HCT116 (cell line): Measurements from ENCODE around the gene PLCXD3. TPM values are rescaled to one million over a fixed set of nuclear protein-coding genes. Genes with fewer than 3 reads are reported as not detected.

Experiments
- ATAC-seq: fragments of 200-7000 bp; cut with Tn5 transposase; 2 replicates; pipeline ENCODE4 v1.9.1; 2020; ENCODE audit warnings: mild to moderate bottlenecking, moderate library complexity
- BruUV-seq: library from RNA; stranded (reverse); fragments of 400-500 nt; replicated peaks from 2 replicates; lab custom pipeline; 2021; lab: Mats Ljungman, UMichigan
- CTCF ChIA-PET: fragments of 300-600 bp; sonication (Branson Sonifier 250); formaldehyde crosslinking; loops from one replicate; lab custom pipeline; 2021; ENCODE audit warnings: antibody characterized with exemption; lab: Charles Lee
- POLR2A ChIA-PET: fragments of 300-600, 350-600 bp; sonication (Branson Sonifier 250); formaldehyde crosslinking; loops from one replicate; lab custom pipeline; 2021; ENCODE audit warnings: antibody characterized with exemption; lab: Charles Lee
- RAD21 ChIA-PET, 2 experiments: fragments of 300-600 bp; sonication (Branson Sonifier 250); formaldehyde crosslinking; loops; one replicate each; lab custom pipeline; 2023; ENCODE audit warnings: low total read pairs in 2 of 2; ENCODE audit not compliant: uncharacterized antibody in 2 of 2, unreplicated experiment in 2 of 2, low non-redundant PET in 1 of 2; lab: Charles Lee
- DNase-seq: peaks from one replicate; pipeline ENCODE4 v3.0.0-alpha.2; 2010; ENCODE audit warnings: low read depth, low spot score
- H2AFZ ChIP-seq: fragments of 200-600 bp; shearing (Covaris generic), sonication (generic); 2 replicates; pipeline ENCODE4 v1.6.1; 2017; ENCODE audit warnings: low read depth, mixed run types, mixed read lengths, antibody characterized with exemption, low read length; ENCODE audit not compliant: poor library complexity, severe bottlenecking
- H3K27ac ChIP-seq: 2 replicates; pipeline ENCODE4 v1.5.1; 2012; ENCODE audit warnings: low read depth, low read length
- H3K27me3 ChIP-seq: fragments of 200-600 bp; sonication (generic); 2 replicates; pipeline ENCODE4 v1.6.1; 2016; ENCODE audit warnings: mixed run types, low read length, mixed read lengths; ENCODE audit not compliant: insufficient read depth
- H3K36me3 ChIP-seq, 2 experiments: fragments of 200-500 bp in 1 of 2; fragments of 200-600 bp in 1 of 2; sonication (Bioruptor generic) in 1 of 2; sonication (generic) in 1 of 2; 2 replicates each; pipeline versions ENCODE4 v1.5.1 to v1.6.1; 2014 to 2016; ENCODE audit warnings: low read length in 2 of 2, inconsistent platforms in 1 of 2, mixed read lengths in 1 of 2, mixed run types in 1 of 2; ENCODE audit not compliant: insufficient read depth in 2 of 2, control insufficient read depth in 1 of 2
- H3K4me1 ChIP-seq, 2 experiments: fragments of 200-600 bp in 1 of 2; sonication (generic) in 1 of 2; 2 replicates each; pipeline versions ENCODE4 v1.5.1 to v1.6.1; 2012 to 2017; ENCODE audit warnings: low read length in 2 of 2, inconsistent platforms in 1 of 2, mild to moderate bottlenecking in 1 of 2, mixed read lengths in 1 of 2, mixed run types in 1 of 2, moderate library complexity in 1 of 2; ENCODE audit not compliant: insufficient read depth in 2 of 2, control insufficient read depth in 1 of 2
- H3K4me2 ChIP-seq: fragments of 200-600 bp; sonication (generic); 2 replicates; pipeline ENCODE4 v1.6.1; 2017; ENCODE audit warnings: mixed run types, low read length, mixed read lengths
- H3K4me3 ChIP-seq, 2 experiments: fragments of 200-600 bp in 1 of 2; sonication (generic) in 1 of 2; replicated peaks in 1 of 2; 2 replicates each; pipeline ENCODE4 v1.5.1; 2011 to 2016; ENCODE audit warnings: low read length in 2 of 2, control low read depth in 1 of 2, low read depth in 1 of 2, mild to moderate bottlenecking in 1 of 2, mixed read lengths in 1 of 2, mixed run types in 1 of 2
- H3K79me2 ChIP-seq: fragments of 200-600 bp; sonication (generic); 2 replicates; pipeline ENCODE4 v1.6.1; 2017; ENCODE audit warnings: mild to moderate bottlenecking, mixed run types, low read length, moderate library complexity, mixed read lengths; ENCODE audit not compliant: insufficient read depth
- H3K9ac ChIP-seq: fragments of 200-600 bp; sonication (generic); 2 replicates; pipeline ENCODE4 v1.6.1; 2016; ENCODE audit warnings: low read length, mixed read lengths
- H3K9me2 ChIP-seq: fragments of 200-600 bp; sonication (generic), shearing (Covaris generic); 2 replicates; pipeline ENCODE4 v1.6.1; 2017; ENCODE audit warnings: mixed run types, mild to moderate bottlenecking, moderate library complexity; ENCODE audit not compliant: insufficient read depth
- H3K9me3 ChIP-seq, 2 experiments: fragments of 200-500 bp in 1 of 2; fragments of 200-600 bp in 1 of 2; sonication (Bioruptor generic) in 1 of 2; sonication (generic) in 1 of 2; 2 replicates each; pipeline ENCODE4 v1.6.1; 2014 to 2017; ENCODE audit warnings: low read length in 2 of 2, mixed read lengths in 2 of 2, inconsistent platforms in 1 of 2, low read depth in 1 of 2, mild to moderate bottlenecking in 1 of 2, mixed run types in 1 of 2, moderate library complexity in 1 of 2; ENCODE audit not compliant: control insufficient read depth in 1 of 2, insufficient read depth in 1 of 2
- H4K20me1 ChIP-seq: fragments of 200-600 bp; sonication (generic), shearing (Covaris generic); 2 replicates; pipeline ENCODE4 v1.6.1; 2017; ENCODE audit warnings: mixed run types, mild to moderate bottlenecking, moderate library complexity; ENCODE audit not compliant: insufficient read depth
- CEBPB ChIP-seq: IDR thresholded peaks from 2 replicates; pipeline ENCODE4 v1.6.1; 2012; ENCODE audit warnings: low read depth
- EGR1 ChIP-seq: IDR thresholded peaks from 2 replicates; pipeline ENCODE4 v1.6.1; 2012; ENCODE audit warnings: low read depth
- ELF1 ChIP-seq: IDR thresholded peaks from 2 replicates; pipeline ENCODE4 v1.6.1; 2012; ENCODE audit warnings: low read depth, borderline replicate concordance
- EZH2 ChIP-seq: fragments of 200-600 bp; sonication (generic); IDR thresholded peaks from 2 replicates; pipeline ENCODE4 v1.6.1; 2017; ENCODE audit warnings: antibody characterized with exemption, mixed run types
- EZH2phosphoT487 ChIP-seq: fragments of 200-600 bp; IDR thresholded peaks from 2 replicates; pipeline ENCODE4 v1.6.1; 2018; ENCODE audit warnings: antibody characterized with exemption, borderline replicate concordance
- FOSL1 ChIP-seq: IDR thresholded peaks from 2 replicates; pipeline ENCODE4 v1.6.1; 2012; ENCODE audit warnings: low read depth
- JUND ChIP-seq: IDR thresholded peaks from 2 replicates; pipeline ENCODE4 v1.6.1; 2012
- POLR2AphosphoS5 ChIP-seq: IDR thresholded peaks from 2 replicates; pipeline ENCODE4 v1.6.1; 2011; ENCODE audit warnings: mild to moderate bottlenecking, low read depth, low read length, moderate library complexity
- RAD21 ChIP-seq: IDR thresholded peaks from 2 replicates; pipeline ENCODE4 v1.6.1; 2012; ENCODE audit warnings: low read depth, mild to moderate bottlenecking
- SIN3A ChIP-seq: IDR thresholded peaks from 2 replicates; pipeline ENCODE4 v1.6.1; 2012; ENCODE audit warnings: low read depth
- SP1 ChIP-seq: IDR thresholded peaks from 2 replicates; pipeline ENCODE4 v1.6.1; 2012; ENCODE audit warnings: low read depth
- SRF ChIP-seq: IDR thresholded peaks from 2 replicates; pipeline ENCODE4 v1.6.1; 2012; ENCODE audit warnings: low read depth
- TCF7L2 ChIP-seq: IDR thresholded peaks from 2 replicates; pipeline ENCODE4 v1.7.0; 2011; ENCODE audit warnings: borderline replicate concordance, inconsistent platforms; ENCODE audit not compliant: insufficient read depth, insufficient read length; ENCODE audit errors: extremely low read depth
- YY1 ChIP-seq: IDR thresholded peaks from 2 replicates; pipeline ENCODE4 v1.6.1; 2011; ENCODE audit warnings: low read length, low read depth, moderate library complexity, mild to moderate bottlenecking; ENCODE audit not compliant: insufficient replicate concordance; ENCODE audit errors: extremely low read depth
- ZFX ChIP-seq: fragments of 450-650 bp; IDR thresholded peaks from 2 replicates; pipeline ENCODE4 v1.6.1; 2017
- ZNF274 ChIP-seq: fragments of 200-500 bp; sonication (Bioruptor generic); IDR thresholded peaks from 2 replicates; pipeline ENCODE4 v1.6.1; 2014; ENCODE audit warnings: mild to moderate bottlenecking, low read depth, low read length, inconsistent platforms
- intact Hi-C: fragments of 100-400 bp; cut with micrococcal nuclease; formaldehyde crosslinking; loops from 2 replicates; pipeline ENCODE4 v1.10.0; 2022
- total RNA-seq: library from RNA; stranded (reverse); gene quantifications from one replicate; pipeline ENCODE4 v1.2.1, GENCODE V29; 2021; ENCODE audit not compliant: unreplicated experiment
- TF ChIP-seq, protein P1 (sequence below): IDR thresholded peaks from 2 replicates; pipeline ENCODE4 v1.6.1; 2012; ENCODE audit warnings: low read depth
- TF ChIP-seq, protein P2 (sequence below): IDR thresholded peaks from 2 replicates; pipeline ENCODE4 v1.6.1; 2012
- TF ChIP-seq, protein P3 (sequence below): IDR thresholded peaks from 2 replicates; pipeline ENCODE4 v1.6.1; 2012

The PLCXD3 gene
- total RNA-seq, 1 experiment from 2014 or later = not detected

DNA sequence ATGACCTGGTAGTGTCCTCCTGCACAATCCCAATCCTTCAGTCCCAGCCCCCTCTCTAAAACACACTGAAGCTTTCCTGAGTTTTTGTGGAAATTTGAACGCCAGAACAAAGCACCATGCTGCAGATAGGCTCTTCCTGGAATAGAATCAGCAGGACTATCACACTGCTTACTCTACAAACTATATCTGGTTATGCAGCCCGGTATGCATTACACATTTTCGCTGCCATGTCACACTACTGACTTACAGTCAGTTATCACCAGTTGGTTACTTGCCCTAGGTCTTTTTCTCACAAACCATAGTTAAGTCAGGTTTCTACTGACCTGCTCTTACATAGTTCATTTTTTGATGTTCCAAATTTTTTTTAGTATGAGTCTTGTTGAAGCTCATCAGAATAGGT, 24.9 kb downstream of the PLCXD3 start:
- Histone ChIP-seq H3K4me2 (no peak overlapping the region), H3K9me3 (no peaks in the 10 kb centered on the region), H3K27ac (no peak overlapping the region), H3K4me1 (no peaks in the 10 kb centered on the region), H4K20me1 (no peaks in the 10 kb centered on the region), H3K9ac (no peak overlapping the region), H3K4me3 (no peak overlapping the region), H3K36me3 (no peaks in the 10 kb centered on the region), H3K9me2 (no peaks in the 10 kb centered on the region), H3K27me3 (no peaks in the 10 kb centered on the region), H3K79me2 (no peaks in the 10 kb centered on the region), H2AFZ (no peak overlapping the region)
- RAD21 ChIA-PET = no interaction called here
- BruUV-seq = no TSS peak
- ATAC-seq (no peak), DNase-seq (no peak)
- CTCF ChIA-PET = no interaction called here
- no peak for TF ChIP-seq TCF7L2
- no peak for TF ChIP-seq EZH2
- no peak for TF ChIP-seq JUND
- no peak for TF ChIP-seq SRF
- TF ChIP-seq ZNF274 = no peak
- TF ChIP-seq YY1 = no peak
- no peak for TF ChIP-seq POLR2AphosphoS5
- TF ChIP-seq SIN3A = no peak
- no peak for TF ChIP-seq EZH2phosphoT487
- intact Hi-C loops = no loop called here
- POLR2A ChIA-PET = no interaction called here

DNA sequence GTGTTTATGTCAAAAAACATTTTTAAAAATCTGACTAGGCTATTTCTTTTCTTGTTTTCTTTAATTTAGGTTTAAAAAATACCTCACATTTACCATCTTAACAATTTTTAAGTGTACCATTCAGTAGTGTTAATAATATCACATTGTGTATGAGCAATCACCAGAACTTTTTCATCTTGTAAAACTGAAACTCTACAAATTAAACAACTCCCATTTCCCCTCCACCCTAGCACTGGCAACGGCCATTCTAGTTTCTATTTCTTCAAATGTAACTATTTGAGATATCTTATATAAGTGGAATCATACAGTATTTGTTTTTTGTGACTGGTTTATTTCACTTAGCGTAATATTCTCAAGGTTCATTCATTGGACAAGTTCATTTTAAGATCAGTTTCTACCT, 27.7 kb downstream of the PLCXD3 start:
- Histone ChIP-seq H4K20me1 (no peaks in the 10 kb centered on the region), H3K36me3 (no peaks in the 10 kb centered on the region), H3K9me3 (no peaks in the 10 kb centered on the region), H3K79me2 (no peaks in the 10 kb centered on the region), H3K27me3 (no peaks in the 10 kb centered on the region), H3K27ac (no peak overlapping the region), H3K4me3 (no peak overlapping the region), H3K4me2 (no peak overlapping the region), H2AFZ (no peak overlapping the region), H3K4me1 (no peaks in the 10 kb centered on the region), H3K9ac (no peak overlapping the region), H3K9me2 (no peaks in the 10 kb centered on the region)
- intact Hi-C loops = no loop called here
- POLR2A ChIA-PET = no interaction called here
- DNase-seq (no peak), ATAC-seq (no peak)
- no TSS peak for BruUV-seq
- CTCF ChIA-PET = interaction anchor here (1.9 kb wide), 1 partner anchor 42 kb away, joined by 4 read pairs; no protein-coding TSS in a partner anchor
- RAD21 ChIA-PET = no interaction called here
- no peak for TF ChIP-seq RAD21
- no peak for TF ChIP-seq EGR1
- TF ChIP-seq CEBPB = no peak
- TF ChIP-seq, protein P1, sequence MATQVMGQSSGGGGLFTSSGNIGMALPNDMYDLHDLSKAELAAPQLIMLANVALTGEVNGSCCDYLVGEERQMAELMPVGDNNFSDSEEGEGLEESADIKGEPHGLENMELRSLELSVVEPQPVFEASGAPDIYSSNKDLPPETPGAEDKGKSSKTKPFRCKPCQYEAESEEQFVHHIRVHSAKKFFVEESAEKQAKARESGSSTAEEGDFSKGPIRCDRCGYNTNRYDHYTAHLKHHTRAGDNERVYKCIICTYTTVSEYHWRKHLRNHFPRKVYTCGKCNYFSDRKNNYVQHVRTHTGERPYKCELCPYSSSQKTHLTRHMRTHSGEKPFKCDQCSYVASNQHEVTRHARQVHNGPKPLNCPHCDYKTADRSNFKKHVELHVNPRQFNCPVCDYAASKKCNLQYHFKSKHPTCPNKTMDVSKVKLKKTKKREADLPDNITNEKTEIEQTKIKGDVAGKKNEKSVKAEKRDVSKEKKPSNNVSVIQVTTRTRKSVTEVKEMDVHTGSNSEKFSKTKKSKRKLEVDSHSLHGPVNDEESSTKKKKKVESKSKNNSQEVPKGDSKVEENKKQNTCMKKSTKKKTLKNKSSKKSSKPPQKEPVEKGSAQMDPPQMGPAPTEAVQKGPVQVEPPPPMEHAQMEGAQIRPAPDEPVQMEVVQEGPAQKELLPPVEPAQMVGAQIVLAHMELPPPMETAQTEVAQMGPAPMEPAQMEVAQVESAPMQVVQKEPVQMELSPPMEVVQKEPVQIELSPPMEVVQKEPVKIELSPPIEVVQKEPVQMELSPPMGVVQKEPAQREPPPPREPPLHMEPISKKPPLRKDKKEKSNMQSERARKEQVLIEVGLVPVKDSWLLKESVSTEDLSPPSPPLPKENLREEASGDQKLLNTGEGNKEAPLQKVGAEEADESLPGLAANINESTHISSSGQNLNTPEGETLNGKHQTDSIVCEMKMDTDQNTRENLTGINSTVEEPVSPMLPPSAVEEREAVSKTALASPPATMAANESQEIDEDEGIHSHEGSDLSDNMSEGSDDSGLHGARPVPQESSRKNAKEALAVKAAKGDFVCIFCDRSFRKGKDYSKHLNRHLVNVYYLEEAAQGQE = no peak
- no peak for TF ChIP-seq EZH2phosphoT487
- no peak for TF ChIP-seq ZFX
- TF ChIP-seq, protein P2, sequence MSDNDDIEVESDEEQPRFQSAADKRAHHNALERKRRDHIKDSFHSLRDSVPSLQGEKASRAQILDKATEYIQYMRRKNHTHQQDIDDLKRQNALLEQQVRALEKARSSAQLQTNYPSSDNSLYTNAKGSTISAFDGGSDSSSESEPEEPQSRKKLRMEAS = no peak
- no peak for TF ChIP-seq ZNF274
- TF ChIP-seq YY1 = no peak
- no peak for TF ChIP-seq TCF7L2
- TF ChIP-seq EZH2 = no peak
- TF ChIP-seq SP1 = no peak
- TF ChIP-seq, protein P3, sequence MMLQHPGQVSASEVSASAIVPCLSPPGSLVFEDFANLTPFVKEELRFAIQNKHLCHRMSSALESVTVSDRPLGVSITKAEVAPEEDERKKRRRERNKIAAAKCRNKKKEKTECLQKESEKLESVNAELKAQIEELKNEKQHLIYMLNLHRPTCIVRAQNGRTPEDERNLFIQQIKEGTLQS = no peak
- TF ChIP-seq SIN3A = no peak
- TF ChIP-seq FOSL1 = no peak
- no peak for TF ChIP-seq SRF
- TF ChIP-seq ELF1 = no peak
